Heart right ventricle (tissue), 16 donors: ENCODE measurements around the gene WTAP. TPM values are rescaled to one million over a fixed set of nuclear protein-coding genes. Genes with fewer than 3 reads are reported as not detected.
A peak's percentile ranks its signal among the peaks of the same experiment; 100 is the strongest.

Experiments
- ATAC-seq, 8 donors: fragments of 200-7000 bp; cut with Tn5 transposase; one replicate each; pipeline ENCODE4 v1.9.1; 2020; ENCODE audit warnings: mild to moderate bottlenecking in 8 of 8, moderate library complexity in 8 of 8, moderate number of reproducible peaks in 1 of 8
- DNase-seq, 2 donors: peaks; one replicate each; pipeline ENCODE4 v3.0.0-alpha.2; 2020
- H3K27ac ChIP-seq, 10 donors: fragments of 200-600 bp; sonication (generic) in 2 of 10; one replicate each; pipeline versions ENCODE4 v1.5.0 to v1.8.0; 2020 to 2022; ENCODE audit warnings: mild to moderate bottlenecking in 3 of 10
- H3K27me3 ChIP-seq, 7 donors: fragments of 200-600 bp; one replicate each; pipeline ENCODE4 v1.8.0; 2021 to 2022; ENCODE audit warnings: mild to moderate bottlenecking in 2 of 7
- H3K36me3 ChIP-seq, 9 donors: fragments of 200-600 bp; sonication (generic) in 1 of 9; one replicate each; pipeline versions ENCODE4 v1.5.0 to v1.8.0; 2020 to 2022; ENCODE audit warnings: mild to moderate bottlenecking in 2 of 9
- H3K4me1 ChIP-seq, 9 donors: fragments of 200-600 bp; sonication (generic) in 1 of 9; one replicate each; pipeline versions ENCODE4 v1.5.0 to v1.8.0; 2020 to 2022; ENCODE audit warnings: mild to moderate bottlenecking in 4 of 9
- H3K4me3 ChIP-seq, 10 donors: fragments of 200-600 bp; sonication (generic) in 2 of 10; one replicate each; pipeline versions ENCODE4 v1.5.0 to v1.8.0; 2020 to 2022; ENCODE audit warnings: mild to moderate bottlenecking in 7 of 10, moderate library complexity in 2 of 10
- H3K9me3 ChIP-seq, 11 donors: fragments of 200-600 bp in 10 of 11; sonication (generic) in 2 of 11; one replicate each; pipeline versions ENCODE4 v1.5.0 to v1.8.0; 2013 to 2022; ENCODE audit warnings: mild to moderate bottlenecking in 2 of 11, control low read depth in 1 of 11, moderate library complexity in 1 of 11
- whole genome bisulfite sequencing, 2 donors: extraction: QIAGEN DNeasy Blood & Tissue Kit; methylation state at CpG; one replicate each; pipeline ENCODE4 v1.1.7; 2013; ENCODE audit warnings: inconsistent platforms in 1 of 2; 5-methylcytosine and 5-hydroxymethylcytosine counted together
- intact Hi-C, 10 donors: fragments of 100-400 bp; cut with DNase I; formaldehyde crosslinking; loops; one replicate each; pipeline versions ENCODE4 v1.11.1 to v1.14.2; 2022
- polyA plus RNA-seq, 2 donors: library from polyadenylated mRNA; stranded (reverse); fragments of 200-250 nt; gene quantifications; one replicate each; pipeline ENCODE4 v1.2.3, GENCODE V29; 2013
- total RNA-seq, 10 donors: library from RNA; stranded (reverse); fragmentation: NEBNext Ultra II Directional in 3 of 10; extraction: Animal tissue kit (Norgen Biotek cat#: 25700) in 3 of 10; gene quantifications; one replicate each; pipeline versions ENCODE4 v1.2.1 to v1.2.4, GENCODE V29; 2021 to 2023
- TF ChIP-seq, protein P1 (sequence below), 9 donors: fragments of 200-600 bp; sonication (generic) in 2 of 9; IDR thresholded peaks; one replicate each; pipeline versions ENCODE4 v1.5.0 to v1.8.0; 2021 to 2022; ENCODE audit warnings: antibody characterized with exemption in 9 of 9, mild to moderate bottlenecking in 5 of 9, moderate library complexity in 1 of 9
- donor health status: Arrhythmogenic right ventricular cardiomyopathy.
- donor health status: ischemic (EF 13 %, LVEDD 7.1; RV severe dilation, severe dysfunction).
- donor health status: healthy with polysubstance abuse.
- donor health status: DM: no; HTN: yes; CAD: no.
- donor health status: DM: no; HTN: no; CAD: no.
- donor health status: ischemic (EF 25% LVEDD 6.9; RV normal size, moderate dysfunction).
- donor health status: ischemic (EF 25% LVEDD 5.7; RV mildly dilated, moderate dysfunction).
- donor health status: healthy.
- donor health status: DM: yes; HTN: yes; CAD: no.
- donor health status: Ischemic cardiomyopathy.
- donor health status: ischemic (EF 35%, LVEDD 5.7; RV mildly dilated, moderate dysfunction).
- donor health status: nonischemic (EF 11% LVEDD 7.7; RV severe dilation, severe dysfunction).
- donor health status: DM: yes; HTN: yes; CAD: no.
- donor health status: PGD.
- donor health status: ischemic (EF 29% LVEDD 5.4; RV normal size, mild dysfunction).
- donor health status: nonischemic (EF 23%, LVEDD 6.1; RV moderate dilation, normal function).

WTAP gene
- total and polyA plus RNA-seq, 12 donors: 44.4 to 70.1 (median 47.6) TPM

DNA sequence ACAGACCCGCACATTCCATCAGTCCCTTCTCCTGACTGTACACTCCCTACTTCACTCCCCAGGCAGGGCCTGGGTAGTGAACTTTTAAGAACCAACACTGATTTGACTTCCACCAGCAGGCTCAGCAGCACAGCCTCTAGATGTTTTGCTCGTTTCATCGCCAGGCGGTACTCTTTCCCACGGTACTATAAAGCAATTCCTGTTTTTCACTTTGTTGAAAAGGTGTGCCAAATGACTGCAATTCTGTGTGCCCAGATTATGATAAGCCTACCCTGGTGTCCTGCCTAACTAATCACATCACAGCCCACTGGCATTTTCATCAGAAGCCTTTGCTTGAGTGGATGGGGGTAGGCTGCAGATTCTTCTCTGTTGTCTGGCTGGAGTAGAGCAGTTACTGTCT is 12.9 kb upstream of the WTAP start:
- no peaks in the 10 kb centered on the region for H3K27me3 ChIP-seq
- WGBS, 2 donors: 52 to 65% methylated on average over 5 of the region's 5 CpGs
- no peaks in the 10 kb centered on the region for H3K36me3 ChIP-seq
- intact Hi-C loops: loop anchor here in 1 of 10 donors (2.0 kb wide), 1 partner anchor 22 kb away; the partner anchor contains the start of gene SOD2
- peak overlapping the region in 4 of 10 donors; percentile 25 to 92 (median 53) for H3K27ac ChIP-seq
- H3K4me1 ChIP-seq: peaks cover 5 to 49% (median 20%) of the 10 kb centered on the region in 9 donors
- ATAC-seq (peak in 4 of 8 donors; percentile 6 to 38 (median 26)), DNase-seq (no peak)
- H3K9me3 ChIP-seq: no peaks in the 10 kb centered on the region
- no peak overlapping the region for H3K4me3 ChIP-seq
- TF ChIP-seq, protein P1, sequence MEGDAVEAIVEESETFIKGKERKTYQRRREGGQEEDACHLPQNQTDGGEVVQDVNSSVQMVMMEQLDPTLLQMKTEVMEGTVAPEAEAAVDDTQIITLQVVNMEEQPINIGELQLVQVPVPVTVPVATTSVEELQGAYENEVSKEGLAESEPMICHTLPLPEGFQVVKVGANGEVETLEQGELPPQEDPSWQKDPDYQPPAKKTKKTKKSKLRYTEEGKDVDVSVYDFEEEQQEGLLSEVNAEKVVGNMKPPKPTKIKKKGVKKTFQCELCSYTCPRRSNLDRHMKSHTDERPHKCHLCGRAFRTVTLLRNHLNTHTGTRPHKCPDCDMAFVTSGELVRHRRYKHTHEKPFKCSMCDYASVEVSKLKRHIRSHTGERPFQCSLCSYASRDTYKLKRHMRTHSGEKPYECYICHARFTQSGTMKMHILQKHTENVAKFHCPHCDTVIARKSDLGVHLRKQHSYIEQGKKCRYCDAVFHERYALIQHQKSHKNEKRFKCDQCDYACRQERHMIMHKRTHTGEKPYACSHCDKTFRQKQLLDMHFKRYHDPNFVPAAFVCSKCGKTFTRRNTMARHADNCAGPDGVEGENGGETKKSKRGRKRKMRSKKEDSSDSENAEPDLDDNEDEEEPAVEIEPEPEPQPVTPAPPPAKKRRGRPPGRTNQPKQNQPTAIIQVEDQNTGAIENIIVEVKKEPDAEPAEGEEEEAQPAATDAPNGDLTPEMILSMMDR (IDR thresholded peaks at IDR 0.05): no peak

DNA sequence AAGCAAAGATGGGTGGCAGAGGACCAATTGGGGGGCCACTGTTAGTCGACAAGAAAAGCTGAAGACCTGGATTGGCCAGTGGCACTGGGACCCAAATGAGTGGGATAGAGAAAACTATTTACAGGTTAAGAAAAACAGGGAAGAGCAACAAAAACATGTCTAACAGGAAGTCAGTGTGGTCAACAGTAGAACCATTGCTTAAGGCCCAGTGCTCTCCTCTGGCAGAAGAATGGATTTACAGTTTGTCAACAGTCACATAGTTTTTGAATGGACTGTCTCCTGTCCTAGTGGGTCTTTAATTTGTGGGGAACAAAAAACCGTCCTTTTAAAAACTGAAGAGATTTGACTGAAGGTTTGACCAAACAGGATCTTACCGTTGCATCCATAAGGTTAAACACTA is 12.1 kb upstream of the WTAP start:
- whole genome bisulfite sequencing, 2 donors: 77 to 78% methylated on average over 3 of the region's 3 CpGs
- Histone ChIP-seq H3K9me3 (no peaks in the 10 kb centered on the region), H3K36me3 (no peaks in the 10 kb centered on the region), H3K27ac (peak overlapping the region in 6 of 10 donors; percentile 25 to 92 (median 76)), H3K4me1 (peaks cover 5 to 49% (median 20%) of the 10 kb centered on the region in 9 donors), H3K4me3 (no peak overlapping the region), H3K27me3 (no peaks in the 10 kb centered on the region)
- intact Hi-C loops: loop anchor here in 1 of 10 donors (2.0 kb wide), 1 partner anchor 22 kb away; the partner anchor contains the start of gene SOD2
- TF ChIP-seq, protein P1 (IDR thresholded peaks at IDR 0.05): no peak
- ATAC-seq (no peak), DNase-seq (no peak)

DNA sequence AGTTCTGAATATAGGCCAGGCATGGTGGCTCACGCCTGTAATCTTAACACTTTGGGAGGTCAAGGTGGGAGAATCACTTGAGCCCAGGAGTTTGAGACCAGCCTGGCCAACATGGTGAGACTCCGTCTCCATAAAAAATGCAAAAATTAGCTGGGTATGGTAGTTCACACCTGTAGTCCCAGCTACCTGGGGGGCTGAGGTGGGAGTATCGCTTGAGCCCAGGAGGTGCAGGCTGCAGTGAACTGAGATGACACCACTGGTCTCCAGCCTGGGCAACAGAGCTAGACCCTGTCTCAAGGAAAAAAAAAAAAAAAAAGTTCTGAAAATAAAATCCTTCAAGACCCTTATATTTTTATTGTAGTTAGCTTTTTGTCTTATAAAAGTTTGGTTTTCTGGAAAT is 11.7 kb upstream of the WTAP start:
- H3K4me3 ChIP-seq: no peak overlapping the region
- no peaks in the 10 kb centered on the region for H3K27me3 ChIP-seq
- no peaks in the 10 kb centered on the region for H3K36me3 ChIP-seq
- intact Hi-C loops: loop anchor here in 1 of 10 donors (2.0 kb wide), 1 partner anchor 23 kb away; the partner anchor contains the start of gene SOD2
- ATAC-seq (no peak), DNase-seq (no peak)
- 99 to 100% methylated on average over 3 of the region's 3 CpGs for WGBS, 2 donors
- H3K9me3 ChIP-seq: no peaks in the 10 kb centered on the region
- peaks cover 5 to 49% (median 20%) of the 10 kb centered on the region in 9 donors for H3K4me1 ChIP-seq
- TF ChIP-seq, protein P1 (IDR thresholded peaks at IDR 0.05): no peak
- peak overlapping the region in 9 of 10 donors; percentile 43 to 92 (median 68) for H3K27ac ChIP-seq

DNA sequence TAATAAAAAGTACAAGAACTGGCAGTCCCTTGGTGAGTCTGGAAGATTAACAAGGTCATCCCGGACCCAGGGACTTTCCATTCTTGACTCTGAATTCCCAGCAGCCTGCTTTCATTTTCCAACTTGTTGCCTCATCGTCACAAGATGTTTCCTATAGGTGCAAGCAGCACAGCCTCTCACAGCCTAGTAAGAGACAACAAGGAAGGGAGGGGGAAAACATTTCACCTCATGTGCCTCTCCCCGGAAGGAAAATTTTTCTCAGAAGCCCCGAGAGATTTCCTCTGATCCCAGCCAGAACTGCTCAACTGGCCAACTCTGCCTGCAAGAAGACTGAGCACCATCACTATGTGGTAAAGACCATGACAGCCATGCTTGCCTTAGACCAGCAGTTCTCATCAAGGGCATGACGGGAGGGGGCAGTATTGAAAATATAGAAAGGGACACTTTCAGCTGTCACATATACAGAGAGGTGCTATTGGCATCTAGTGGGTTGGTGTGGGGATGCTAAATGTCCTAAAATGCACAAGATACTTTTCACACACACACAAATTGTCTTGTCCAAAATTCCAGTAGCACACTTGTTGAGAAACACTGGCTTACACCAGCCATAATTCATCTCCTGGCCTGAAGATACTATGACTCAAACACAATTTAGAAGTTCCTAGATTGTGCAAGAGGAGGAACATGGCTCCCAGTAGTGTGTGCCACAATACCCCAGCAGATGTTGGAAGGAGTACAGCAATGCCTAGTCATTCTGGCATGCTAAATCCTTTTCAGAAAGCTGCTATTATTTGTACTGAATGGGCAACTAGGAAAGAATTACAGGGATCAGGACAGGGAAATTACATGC is 10.8 kb upstream of the WTAP start:
- Histone ChIP-seq H3K4me1 (peaks cover 5 to 49% (median 20%) of the 10 kb centered on the region in 9 donors), H3K4me3 (peak overlapping the region in 3 of 10 donors; percentile 3 to 30 (median 14)), H3K9me3 (no peaks in the 10 kb centered on the region), H3K27ac (peak overlapping the region; percentile 30 to 92 (median 60)), H3K36me3 (no peaks in the 10 kb centered on the region), H3K27me3 (no peaks in the 10 kb centered on the region)
- ATAC-seq (peak; percentile 70 to 95 (median 84)), DNase-seq (peak in 1 of 2 donors; percentile 21)
- intact Hi-C loops: no loop called here
- 25 to 38% methylated on average over 5 of the region's 5 CpGs for WGBS, 2 donors
- TF ChIP-seq, protein P1 (IDR thresholded peaks at IDR 0.05): no peak
